GM06990 (cell line): ENCODE results near the gene ADAR.

ENCODE experiments used
- DNase-seq: peaks from one replicate; pipeline ENCODE4 v3.0.0-alpha.2; 2011; ENCODE audit not compliant: insufficient read length; ENCODE audit errors: extremely low read depth
- H3K27me3 ChIP-seq: replicated peaks from 2 replicates; pipeline ENCODE4 v1.6.0; 2011; ENCODE audit warnings: low read length; ENCODE audit not compliant: control insufficient read depth, insufficient read depth
- H3K36me3 ChIP-seq: 2 replicates; pipeline ENCODE4 v1.5.1; 2011; ENCODE audit warnings: low read length; ENCODE audit not compliant: control insufficient read depth, insufficient read depth
- H3K4me3 ChIP-seq: replicated peaks from 2 replicates; pipeline ENCODE4 v1.5.1; 2011; ENCODE audit warnings: low read depth, mild to moderate bottlenecking, control low read depth, low read length
- TF ChIP-seq, protein P1 (sequence below): IDR thresholded peaks from 2 replicates; pipeline ENCODE4 v1.5.1; 2011; ENCODE audit warnings: low read length, control low read depth, mild to moderate bottlenecking, inconsistent platforms; ENCODE audit not compliant: insufficient read depth, poor library complexity, severe bottlenecking

Gene ADAR

GRCh38 chr1:154573168-154573510 lies 34.8 kb downstream of the ADAR start:
- no peak for DNase-seq
- peaks cover 2% of the 10 kb centered on the region; the same call in 1 of the 2 replicates for H3K27me3 ChIP-seq
- H3K36me3 ChIP-seq = peaks cover 4% of the 10 kb centered on the region
- TF ChIP-seq, protein P1, sequence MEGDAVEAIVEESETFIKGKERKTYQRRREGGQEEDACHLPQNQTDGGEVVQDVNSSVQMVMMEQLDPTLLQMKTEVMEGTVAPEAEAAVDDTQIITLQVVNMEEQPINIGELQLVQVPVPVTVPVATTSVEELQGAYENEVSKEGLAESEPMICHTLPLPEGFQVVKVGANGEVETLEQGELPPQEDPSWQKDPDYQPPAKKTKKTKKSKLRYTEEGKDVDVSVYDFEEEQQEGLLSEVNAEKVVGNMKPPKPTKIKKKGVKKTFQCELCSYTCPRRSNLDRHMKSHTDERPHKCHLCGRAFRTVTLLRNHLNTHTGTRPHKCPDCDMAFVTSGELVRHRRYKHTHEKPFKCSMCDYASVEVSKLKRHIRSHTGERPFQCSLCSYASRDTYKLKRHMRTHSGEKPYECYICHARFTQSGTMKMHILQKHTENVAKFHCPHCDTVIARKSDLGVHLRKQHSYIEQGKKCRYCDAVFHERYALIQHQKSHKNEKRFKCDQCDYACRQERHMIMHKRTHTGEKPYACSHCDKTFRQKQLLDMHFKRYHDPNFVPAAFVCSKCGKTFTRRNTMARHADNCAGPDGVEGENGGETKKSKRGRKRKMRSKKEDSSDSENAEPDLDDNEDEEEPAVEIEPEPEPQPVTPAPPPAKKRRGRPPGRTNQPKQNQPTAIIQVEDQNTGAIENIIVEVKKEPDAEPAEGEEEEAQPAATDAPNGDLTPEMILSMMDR = no peak
- H3K4me3 ChIP-seq = no peak overlapping the region

- TF ChIP-seq, protein P1 = no peak
- Histone ChIP-seq H3K36me3 (peaks cover 1% of the 10 kb centered on the region), H3K4me3 (no peak overlapping the region), H3K27me3 (peaks cover 2% of the 10 kb centered on the region; the same call in 1 of the 2 replicates)
- DNase-seq = no peak
Measured at GRCh38 chr1:154572468-154573167, 35.4 kb downstream of the ADAR start.

DNA sequence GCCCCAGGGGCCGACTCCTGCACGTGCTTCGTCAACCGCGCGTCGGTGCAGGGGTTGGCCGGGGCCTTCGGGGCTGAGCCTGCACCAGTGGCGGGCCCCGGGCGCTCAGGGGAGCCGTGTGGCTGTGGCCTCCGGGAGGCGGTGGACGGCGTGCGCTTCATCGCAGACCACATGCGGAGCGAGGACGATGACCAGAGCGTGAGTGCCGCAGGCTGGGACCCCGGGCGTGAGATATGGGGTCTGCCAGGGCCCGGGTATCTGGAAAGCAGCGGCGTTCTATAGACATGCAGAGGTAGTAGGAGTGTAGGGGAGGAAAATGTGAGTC lies 36.1 kb downstream of the ADAR start:
- Histone ChIP-seq H3K4me3 (no peak overlapping the region), H3K27me3 (peaks cover 2% of the 10 kb centered on the region; the same call in 1 of the 2 replicates), H3K36me3 (no peaks in the 10 kb centered on the region; the same call in none of the 2 replicates)
- TF ChIP-seq, protein P1 = no peak
- DNase-seq = no peak

GRCh38 chr1:154571244-154571963 lies 36.6 kb downstream of the ADAR start:
- no peaks in the 10 kb centered on the region for H3K36me3 ChIP-seq
- no peak for DNase-seq
- TF ChIP-seq, protein P1 = no peak
- H3K27me3 ChIP-seq = peaks cover 2% of the 10 kb centered on the region; the same call in 1 of the 2 replicates
- H3K4me3 ChIP-seq = no peak overlapping the region

DNA sequence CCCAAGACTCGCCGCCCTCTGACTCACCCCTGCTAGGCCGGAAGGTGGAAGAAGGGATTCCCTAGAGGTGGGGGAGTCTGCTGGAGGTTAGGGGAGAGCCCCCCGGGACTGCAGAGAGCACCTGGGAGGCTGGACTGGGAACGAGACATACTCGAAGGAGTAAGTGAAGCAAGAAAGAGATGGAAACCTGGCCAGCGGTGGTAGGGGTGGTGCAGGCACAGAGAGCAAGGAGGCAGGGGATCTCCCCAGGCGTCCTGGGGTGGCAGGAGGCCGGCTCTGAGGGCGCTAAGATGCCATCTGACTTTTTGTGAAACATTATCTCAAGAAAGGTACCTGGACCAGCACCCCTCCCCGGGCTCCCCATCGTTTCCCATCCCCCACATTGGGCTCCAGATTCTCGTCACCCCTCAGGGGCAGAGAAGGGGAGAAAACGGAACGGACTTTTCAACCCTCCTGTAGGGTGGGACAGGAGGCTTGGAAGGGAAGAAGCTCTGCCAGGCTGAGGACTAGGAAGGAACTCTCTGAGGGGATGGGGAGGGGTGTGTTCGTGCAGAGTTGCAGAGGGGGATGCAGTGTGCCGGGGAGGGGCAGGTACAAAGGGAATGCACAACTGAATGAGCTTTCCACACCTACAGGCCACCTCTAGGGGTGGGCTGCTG lies 39.7 kb downstream of the ADAR start:
- Histone ChIP-seq H3K4me3 (no peak overlapping the region; the same call in 1 of the 2 replicates), H3K36me3 (no peaks in the 10 kb centered on the region), H3K27me3 (peaks cover 3% of the 10 kb centered on the region; the same call in 1 of the 2 replicates)
- TF ChIP-seq, protein P1 = no peak
- DNase-seq = no peak
